H1 (cell line): ENCODE measurements around the gene TCF19. TPM values are rescaled to one million over a fixed set of nuclear protein-coding genes. Genes with fewer than 3 reads are reported as not detected.

ENCODE experiments used
- POLR2A ChIP-seq, 2 experiments: IDR thresholded peaks; 1 replicate in 1 of 2; 2 replicates in 1 of 2; pipeline ENCODE4 v1.6.1; 2011; ENCODE audit warnings: low read depth in 2 of 2, low read length in 2 of 2, mild to moderate bottlenecking in 2 of 2; ENCODE audit errors: control extremely low read depth in 1 of 2
- polyA plus RNA-seq, 7 experiments: library from polyadenylated mRNA; depleted of rRNA in 3 of 7; stranded (reverse) in 5 of 7; unstranded in 2 of 7; fragments of >200 nt in 5 of 7; fragments of 200-250 nt in 2 of 7; gene quantifications; 1 replicate in 5 of 7; 2 replicates in 1 of 7; 4 replicates in 1 of 7; pipeline versions ENCODE4 v1.2.1 to v1.2.3, GENCODE V29; 2011 to 2013; ENCODE audit warnings: missing spikeins in 2 of 7, mixed read lengths in 2 of 7
- total RNA-seq: library from RNA; stranded (reverse); fragmentation: NEBNext Ultra II Directional; extraction: Animal tissue kit (Norgen Biotek cat#: 25700); gene quantifications from 2 replicates; pipeline ENCODE4 v1.2.1, GENCODE V29; 2021

TCF19 gene
- total and polyA plus RNA-seq, 2 of the 8 experiments (the other 6 are each of a cell fraction or from before 2014, with no cell fraction given) = 7.2 to 11.0 TPM

- no peak for TF ChIP-seq POLR2A (IDR thresholded peaks at IDR 0.05; ENCODE audit: control extremely low read depth in 1 of 2, low read depth in 2 of 2, low read length in 2 of 2)
Observed at GRCh38 chr6:31122791-31123706, 35.3 kb upstream of the TCF19 start (continued).
